ENCODE results near the gene ATP8A2.

GRCh38 chr13:25654322-25654721 is 282.5 kb downstream of the ATP8A2 start:
- no peak for TF ChIP-seq CTCF (IDR thresholded peaks at IDR 0.05)
- TF ChIP-seq POLR2A (IDR thresholded peaks at IDR 0.05) = no peak

Measured in heart left ventricle (tissue), 13 donors.